IPS-18a (cell line): ENCODE measurements around the gene DPY19L1.
"Not testable (repeated sequence)": the region's sequence is repeated elsewhere in the genome, so short reads cannot be mapped to it uniquely, and the experiment has no call there.

Experiments
- H3K27ac ChIP-seq: one replicate; pipeline ENCODE4 v1.5.1; 2013; ENCODE audit warnings: low read length
- H3K27me3 ChIP-seq: one replicate; pipeline ENCODE4 v1.6.1; 2013; ENCODE audit warnings: mild to moderate bottlenecking, low read length; ENCODE audit not compliant: control insufficient read depth, insufficient read depth
- H3K36me3 ChIP-seq: one replicate; pipeline ENCODE4 v1.6.1; 2013; ENCODE audit warnings: low read depth, low read length; ENCODE audit not compliant: control insufficient read depth
- H3K4me1 ChIP-seq: one replicate; pipeline ENCODE4 v1.6.1; 2013; ENCODE audit warnings: low read depth, low read length; ENCODE audit not compliant: control insufficient read depth
- H3K4me3 ChIP-seq: one replicate; pipeline ENCODE4 v1.5.1; 2013; ENCODE audit warnings: low read length
- H3K9ac ChIP-seq: one replicate; pipeline ENCODE4 v1.6.1; 2013; ENCODE audit warnings: mild to moderate bottlenecking, low read length, moderate library complexity
- H3K9me3 ChIP-seq: one replicate; pipeline ENCODE4 v1.6.1; 2013; ENCODE audit warnings: low read depth, low read length; ENCODE audit not compliant: control insufficient read depth

DPY19L1 gene

GRCh38 chr7:35037211-35037525 is at the start of gene DPY19L1:
Gene DPY19L1, minus strand, starts transcription at chr7:35037485. Its CDS starts 91 bp downstream, at chr7:35037394.
- Histone ChIP-seq H3K4me3 (peak within 1 kb of the TSS; percentile 85), H3K9ac (peak within 1 kb of the TSS; percentile 69), H3K4me1 (peaks cover 19% of the 10 kb centered on the region), H3K27me3 (no peaks in the 10 kb centered on the region), H3K36me3 (no peaks in the 10 kb centered on the region), H3K27ac (no peak within 1 kb of the TSS), H3K9me3 (no peaks in the 10 kb centered on the region)

DNA sequence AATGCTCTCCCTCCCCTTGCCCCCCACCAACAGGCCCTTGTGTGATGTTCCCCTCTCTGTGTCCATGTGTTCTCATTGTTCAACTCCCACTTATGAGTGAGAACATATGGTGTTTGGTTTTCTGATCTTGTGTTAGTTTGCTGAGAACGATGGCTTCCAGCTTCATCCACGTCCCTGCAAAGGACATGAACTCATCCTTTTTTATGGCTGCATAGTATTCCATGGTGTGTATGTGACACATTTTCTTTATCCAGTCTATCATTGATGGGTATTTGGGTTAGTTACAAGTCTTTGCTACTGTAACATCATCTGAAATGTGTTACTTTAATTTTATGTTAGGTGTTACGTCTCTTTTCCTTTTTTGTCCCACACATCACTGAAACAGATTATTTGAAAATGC is 42.2 kb upstream of the DPY19L1 start:
- not testable (repeated sequence) for H3K9me3 ChIP-seq, H3K36me3 ChIP-seq, H3K27me3 ChIP-seq, H3K9ac ChIP-seq, H3K4me3 ChIP-seq, H3K4me1 ChIP-seq, H3K27ac ChIP-seq

GRCh38 chr7:35074008-35074407 is 36.7 kb upstream of the DPY19L1 start:
- not testable (repeated sequence) for H3K27me3 ChIP-seq, H3K4me1 ChIP-seq, H3K4me3 ChIP-seq, H3K36me3 ChIP-seq, H3K9ac ChIP-seq, H3K9me3 ChIP-seq, H3K27ac ChIP-seq

- H3K9ac ChIP-seq, H3K27me3 ChIP-seq, H3K9me3 ChIP-seq, H3K4me1 ChIP-seq, H3K36me3 ChIP-seq, H3K4me3 ChIP-seq, H3K27ac ChIP-seq: not testable (repeated sequence)
Measured at GRCh38 chr7:35072950-35073827, 35.9 kb upstream of the DPY19L1 start.

- H3K9me3 ChIP-seq, H3K9ac ChIP-seq, H3K27me3 ChIP-seq, H3K27ac ChIP-seq, H3K36me3 ChIP-seq, H3K4me1 ChIP-seq, H3K4me3 ChIP-seq: not testable (repeated sequence)
Measured at GRCh38 chr7:35069084-35069483, 31.8 kb upstream of the DPY19L1 start.

GRCh38 chr7:35065382-35065781 is 28.1 kb upstream of the DPY19L1 start:
- not testable (repeated sequence) for H3K36me3 ChIP-seq, H3K27me3 ChIP-seq, H3K9ac ChIP-seq, H3K27ac ChIP-seq, H3K4me3 ChIP-seq, H3K4me1 ChIP-seq, H3K9me3 ChIP-seq

DNA sequence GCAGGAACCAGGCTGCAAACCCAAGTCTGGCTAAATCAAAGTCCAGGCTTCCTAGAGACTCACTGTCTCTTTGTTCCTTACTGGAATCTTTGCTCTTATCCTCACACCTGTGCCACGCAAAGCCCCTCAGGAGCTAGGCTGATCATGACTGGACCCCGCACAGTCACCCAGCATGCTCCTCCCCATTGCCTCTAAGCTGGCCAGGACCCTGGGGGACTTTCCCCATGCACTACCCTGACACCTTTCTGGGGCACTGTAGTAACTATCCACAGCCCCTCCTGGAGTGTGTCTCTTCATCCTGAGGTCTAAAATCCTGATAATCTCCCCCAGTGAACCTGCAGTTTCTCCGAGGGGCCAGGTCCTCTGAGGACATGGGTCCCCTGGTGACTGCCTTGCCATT is 21.3 kb upstream of the DPY19L1 start:
- H3K27me3 ChIP-seq, H3K4me3 ChIP-seq, H3K4me1 ChIP-seq, H3K27ac ChIP-seq, H3K9ac ChIP-seq, H3K9me3 ChIP-seq, H3K36me3 ChIP-seq: not testable (repeated sequence)

- not testable (repeated sequence) for H3K9ac ChIP-seq, H3K27me3 ChIP-seq, H3K27ac ChIP-seq, H3K4me1 ChIP-seq, H3K36me3 ChIP-seq, H3K4me3 ChIP-seq, H3K9me3 ChIP-seq
Measured at GRCh38 chr7:35057505-35058451, 20.5 kb upstream of the DPY19L1 start.

GRCh38 chr7:35055733-35056132 is 18.4 kb upstream of the DPY19L1 start:
- H3K9ac ChIP-seq, H3K36me3 ChIP-seq, H3K9me3 ChIP-seq, H3K27ac ChIP-seq, H3K4me1 ChIP-seq, H3K27me3 ChIP-seq, H3K4me3 ChIP-seq: not testable (repeated sequence)

- H3K9ac ChIP-seq, H3K36me3 ChIP-seq, H3K27ac ChIP-seq, H3K9me3 ChIP-seq, H3K27me3 ChIP-seq, H3K4me3 ChIP-seq, H3K4me1 ChIP-seq: not testable (repeated sequence)
Measured at GRCh38 chr7:35053488-35054175, 16.3 kb upstream of the DPY19L1 start.

DNA sequence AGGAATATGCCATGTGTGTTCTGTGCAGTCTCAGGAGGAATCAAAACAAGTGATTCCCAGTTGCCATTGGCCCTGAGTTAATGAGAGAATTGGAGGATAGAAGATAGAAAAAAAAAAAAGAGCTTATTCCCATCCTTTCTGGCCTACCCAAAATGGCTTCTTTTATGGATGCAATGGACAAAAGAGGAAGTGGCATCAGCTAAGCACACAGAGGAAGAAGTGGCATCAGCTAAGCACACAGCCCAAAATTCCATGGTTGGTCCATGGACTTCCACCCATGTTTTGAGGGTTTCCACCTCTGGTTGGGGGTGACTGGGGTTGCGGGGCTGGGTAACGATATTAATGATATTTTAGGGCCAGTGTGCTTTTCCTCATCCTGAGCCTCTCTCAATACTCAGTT is 11.1 kb upstream of the DPY19L1 start:
- H3K4me3 ChIP-seq, H3K27ac ChIP-seq, H3K36me3 ChIP-seq, H3K27me3 ChIP-seq, H3K9me3 ChIP-seq, H3K4me1 ChIP-seq, H3K9ac ChIP-seq: not testable (repeated sequence)
